NCI-H748 (cell line): Measurements from ENCODE around the gene FAM53A.

Experiments
- DNase-seq: peaks from one replicate; lab custom pipeline; 2025; ENCODE audit not compliant: unreplicated experiment; lab: John Stamatoyannopoulos, UW

The FAM53A gene

DNA sequence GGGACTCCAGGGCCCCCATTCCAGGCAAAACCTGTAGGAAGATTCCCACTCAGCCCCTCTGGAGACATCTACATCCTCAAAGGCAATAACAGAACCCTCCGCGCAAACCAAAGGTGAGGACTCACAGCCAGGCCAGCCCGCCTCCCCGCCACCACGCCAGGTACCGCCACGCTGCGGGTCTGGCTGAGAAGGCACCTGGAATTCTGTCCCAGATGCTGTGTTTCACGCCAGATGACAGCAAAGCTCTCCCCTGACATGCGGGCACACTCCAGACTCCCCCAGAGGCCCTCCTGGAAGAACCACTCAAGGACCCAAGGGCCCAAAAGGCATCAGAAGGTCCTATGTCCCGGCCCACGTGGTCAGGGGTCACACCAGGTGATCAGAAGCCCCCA is 59.6 kb downstream of the FAM53A start:
- no peak for DNase-seq

DNA sequence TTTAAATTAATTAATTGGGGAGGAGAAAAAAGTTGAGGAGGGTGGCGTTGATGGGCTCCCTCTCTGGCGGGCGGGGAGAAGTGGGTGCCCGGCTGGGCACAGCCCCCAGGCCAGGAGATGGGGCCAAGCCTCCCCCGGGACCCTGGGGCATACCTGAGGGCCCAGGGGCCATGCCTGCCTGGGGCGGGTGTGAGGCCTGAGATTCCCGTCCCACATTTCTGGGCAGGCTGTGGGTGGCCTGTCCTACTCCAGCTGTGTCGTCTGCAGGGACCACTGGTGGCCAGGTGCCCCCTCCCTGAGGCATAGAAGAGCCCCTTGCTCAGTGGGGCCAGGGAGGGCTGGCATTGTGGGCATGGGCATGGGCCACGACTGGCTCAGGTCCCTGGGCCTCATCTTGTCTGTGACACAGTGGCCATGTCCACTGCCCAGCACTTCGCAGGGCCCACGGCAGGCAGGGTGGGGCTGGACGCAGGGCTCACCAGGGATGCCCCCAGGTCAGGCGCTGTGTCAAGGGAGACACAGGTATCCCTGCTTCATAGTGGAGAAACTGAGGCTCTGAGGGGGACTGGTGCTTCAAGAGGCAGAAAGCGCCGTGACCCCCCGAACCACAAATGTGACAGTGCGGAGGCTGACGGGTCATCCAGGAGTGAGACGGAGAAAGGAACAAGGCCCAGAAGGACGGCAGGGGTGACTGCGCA is 60.1 kb downstream of the FAM53A start:
- no peak for DNase-seq

DNA sequence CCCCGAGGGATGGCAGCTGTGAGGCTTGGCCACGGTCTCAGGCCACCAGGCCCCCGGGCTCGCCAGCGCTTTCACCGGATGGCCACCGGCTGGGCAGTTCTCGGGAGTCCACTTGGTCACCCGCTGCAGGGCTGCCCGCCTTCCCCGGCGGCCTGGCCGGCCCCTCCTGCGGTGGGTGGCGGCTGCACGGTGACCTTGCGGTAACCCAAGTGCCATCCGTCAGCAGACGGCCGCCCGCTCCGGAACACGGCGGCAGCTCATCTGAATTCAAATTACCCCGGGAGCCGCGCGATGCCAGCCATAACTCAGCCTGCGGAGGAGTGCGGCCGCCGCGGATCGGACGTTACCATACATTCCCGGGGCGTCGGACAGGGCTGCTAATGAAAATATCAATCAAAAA is 60.7 kb downstream of the FAM53A start:
- no peak for DNase-seq

- DNase-seq = no peak
These were observed 61.2 kb downstream of the FAM53A start for GRCh38 chr4:1622956-1623355.

- DNase-seq = no peak
These were observed 61.9 kb downstream of the FAM53A start for GRCh38 chr4:1622238-1622637.

DNA sequence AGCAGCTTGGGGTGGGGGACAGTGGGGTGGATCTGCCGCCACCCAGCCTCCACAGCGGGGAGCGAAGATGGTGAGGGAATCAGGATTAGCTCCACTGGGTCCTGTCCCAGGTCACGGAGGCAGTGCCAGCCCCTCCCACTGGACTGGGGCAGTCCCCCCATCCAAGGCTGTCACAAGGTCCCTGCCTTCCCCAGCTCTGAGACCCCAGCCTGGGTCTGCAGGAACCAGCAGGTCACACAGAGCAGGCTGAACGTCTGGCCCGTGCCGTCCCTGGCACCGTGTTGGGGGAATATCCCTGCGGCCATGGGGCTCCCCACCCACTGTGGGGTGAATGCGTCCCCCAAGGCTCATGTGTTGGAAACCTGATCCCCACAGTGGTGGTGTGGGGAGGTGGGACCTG is 62.6 kb downstream of the FAM53A start:
- no peak for DNase-seq

GRCh38 chr4:1619151-1619672 is 64.9 kb downstream of the FAM53A start:
- DNase-seq = no peak

- DNase-seq = no peak
These were observed 65.7 kb downstream of the FAM53A start for GRCh38 chr4:1618438-1618837.

DNA sequence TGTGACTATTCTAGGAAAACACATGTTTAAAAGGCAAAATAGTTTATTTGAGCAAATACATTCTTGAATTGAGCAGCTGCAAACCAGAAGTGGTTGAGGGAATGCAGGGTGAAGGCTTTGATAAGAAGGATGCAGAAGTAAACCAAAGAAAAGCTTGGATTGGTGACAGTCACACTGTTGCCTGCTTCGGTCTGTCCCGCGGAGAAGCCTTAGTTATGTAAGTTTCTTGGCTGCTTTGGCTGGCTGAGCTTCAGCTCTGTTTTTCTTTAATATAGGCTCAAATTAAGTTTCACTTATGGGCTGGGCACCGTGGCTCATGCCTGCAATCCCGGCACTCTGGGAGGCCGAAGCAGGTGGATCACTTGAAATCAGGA is 67.6 kb downstream of the FAM53A start:
- DNase-seq = no peak

GRCh38 chr4:1615786-1616556 is 68.1 kb downstream of the FAM53A start:
- DNase-seq = no peak

DNA sequence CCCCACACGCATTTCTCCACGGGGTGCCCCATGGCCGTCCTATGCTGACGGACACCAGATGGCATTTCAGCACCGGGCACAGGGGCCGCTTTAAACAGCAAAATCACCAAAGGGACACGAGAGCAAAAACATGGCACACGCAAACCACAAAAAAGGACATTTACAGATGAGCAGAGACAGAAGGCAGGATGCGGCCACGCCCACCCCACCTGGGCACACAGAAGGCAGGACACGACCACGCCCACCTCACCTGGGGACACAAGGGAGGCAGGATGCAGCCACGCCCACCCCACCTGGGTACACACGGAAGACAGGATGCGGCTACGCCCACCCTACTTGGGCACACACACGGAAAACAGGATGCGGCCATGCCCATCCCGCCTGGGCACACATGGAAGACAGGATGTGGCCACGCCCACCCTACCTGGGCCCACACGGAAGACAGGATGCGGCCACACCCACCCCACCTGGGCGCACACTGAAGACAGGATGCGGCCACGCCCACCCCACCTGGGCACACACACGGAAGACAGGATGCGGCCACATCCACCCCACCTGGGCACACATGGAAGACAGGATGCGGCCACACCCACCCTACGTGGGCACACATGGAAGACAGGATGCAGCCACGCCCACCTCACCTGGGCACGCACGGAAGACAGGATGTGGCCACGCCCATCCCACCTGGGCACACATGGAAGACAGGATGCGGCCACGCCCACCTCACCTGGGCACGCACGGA is 69.1 kb downstream of the FAM53A start:
- DNase-seq = peak; percentile 60

DNA sequence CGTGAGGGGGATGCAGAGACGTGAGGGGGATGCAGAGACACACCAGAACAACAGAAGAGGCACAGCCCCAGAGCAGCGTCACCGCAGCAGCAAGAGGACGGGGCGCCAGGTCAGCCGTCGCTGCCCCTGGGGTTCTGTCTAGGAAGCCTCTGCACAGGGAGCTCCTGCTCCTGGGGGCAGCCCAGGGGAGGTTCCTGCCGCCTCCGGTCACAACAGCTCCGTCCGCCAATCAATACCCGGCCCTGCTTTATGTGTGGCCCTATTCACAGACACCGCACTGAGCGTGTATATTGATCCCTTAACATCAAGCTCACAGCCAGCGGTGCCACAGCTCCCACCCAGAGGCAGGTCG is 69.6 kb downstream of the FAM53A start:
- no peak for DNase-seq

DNA sequence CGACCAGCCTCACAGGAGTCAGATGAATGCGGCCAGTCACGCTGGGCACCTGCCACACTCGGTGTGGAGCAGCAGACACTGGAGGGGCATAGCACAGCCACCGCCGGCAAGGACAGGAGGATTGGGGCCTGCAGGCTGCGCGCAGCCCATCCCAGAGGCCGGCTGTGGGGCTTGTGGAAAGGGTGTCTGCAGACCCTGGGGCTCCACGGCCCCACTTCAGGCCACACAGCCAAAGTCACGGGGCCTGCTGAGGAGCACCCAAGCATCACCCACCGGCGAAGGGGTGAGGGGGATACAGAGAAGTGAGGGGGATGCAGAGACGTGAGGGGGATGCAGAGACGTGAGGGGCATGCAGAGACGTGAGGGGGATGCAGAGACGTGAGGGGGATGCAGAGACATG is 70.1 kb downstream of the FAM53A start:
- no peak for DNase-seq

DNA sequence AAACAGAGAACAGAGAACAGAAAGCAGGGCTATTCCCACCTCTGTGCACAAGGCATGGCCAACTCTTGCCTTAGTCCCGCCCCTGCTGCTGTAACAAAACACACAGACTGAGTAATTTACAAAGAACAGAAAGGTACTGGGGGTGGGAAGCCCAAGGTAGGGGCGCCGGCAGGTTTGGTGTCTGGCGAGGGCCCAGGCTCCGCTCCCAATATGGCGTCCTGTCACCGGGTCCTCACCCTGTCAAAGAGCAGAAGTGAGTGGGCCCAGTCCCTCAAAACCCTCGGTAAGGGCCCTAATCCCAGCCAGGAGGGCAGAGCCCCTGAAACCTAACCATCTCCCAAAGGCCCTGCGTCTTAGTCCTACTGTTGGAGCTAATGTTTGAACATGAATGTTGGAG is 71.0 kb downstream of the FAM53A start:
- DNase-seq = no peak

DNA sequence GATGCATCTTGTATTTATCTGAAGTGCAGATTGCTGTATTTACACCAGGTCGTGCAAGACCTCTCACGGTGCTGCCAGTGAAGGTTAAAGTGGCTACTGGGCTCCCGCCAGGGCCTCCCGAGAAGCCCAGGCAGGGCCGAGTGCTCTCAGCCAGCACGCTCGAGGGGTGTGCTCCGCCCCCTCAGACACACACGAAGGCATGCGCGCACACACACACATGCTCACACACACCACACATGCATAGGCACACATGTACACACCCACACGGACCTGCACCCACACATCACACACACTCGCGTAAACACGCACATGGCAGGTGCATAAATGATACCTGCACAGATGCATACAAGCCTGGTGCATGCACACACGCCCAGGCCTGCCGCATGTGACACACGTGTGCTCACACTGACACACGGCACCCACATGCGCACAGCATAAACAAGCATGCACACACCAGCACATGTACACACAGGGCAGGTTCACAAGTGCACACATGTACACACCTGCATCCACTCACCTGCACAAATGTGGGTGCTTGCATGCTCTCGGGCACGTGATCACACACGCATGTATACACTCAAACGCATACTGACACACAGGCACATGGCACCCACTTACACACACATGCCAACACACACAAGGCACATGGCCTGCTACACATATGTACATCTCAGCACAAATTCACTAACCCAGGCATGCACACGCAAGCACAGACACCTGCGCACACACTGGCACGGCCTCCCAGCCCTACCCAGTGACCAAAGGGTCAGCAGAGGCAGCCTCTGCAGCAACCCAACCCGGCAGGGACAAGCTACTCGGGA is 71.6 kb downstream of the FAM53A start:
- no peak for DNase-seq

- no peak for DNase-seq
These were observed 72.6 kb downstream of the FAM53A start for GRCh38 chr4:1611501-1611870.

DNA sequence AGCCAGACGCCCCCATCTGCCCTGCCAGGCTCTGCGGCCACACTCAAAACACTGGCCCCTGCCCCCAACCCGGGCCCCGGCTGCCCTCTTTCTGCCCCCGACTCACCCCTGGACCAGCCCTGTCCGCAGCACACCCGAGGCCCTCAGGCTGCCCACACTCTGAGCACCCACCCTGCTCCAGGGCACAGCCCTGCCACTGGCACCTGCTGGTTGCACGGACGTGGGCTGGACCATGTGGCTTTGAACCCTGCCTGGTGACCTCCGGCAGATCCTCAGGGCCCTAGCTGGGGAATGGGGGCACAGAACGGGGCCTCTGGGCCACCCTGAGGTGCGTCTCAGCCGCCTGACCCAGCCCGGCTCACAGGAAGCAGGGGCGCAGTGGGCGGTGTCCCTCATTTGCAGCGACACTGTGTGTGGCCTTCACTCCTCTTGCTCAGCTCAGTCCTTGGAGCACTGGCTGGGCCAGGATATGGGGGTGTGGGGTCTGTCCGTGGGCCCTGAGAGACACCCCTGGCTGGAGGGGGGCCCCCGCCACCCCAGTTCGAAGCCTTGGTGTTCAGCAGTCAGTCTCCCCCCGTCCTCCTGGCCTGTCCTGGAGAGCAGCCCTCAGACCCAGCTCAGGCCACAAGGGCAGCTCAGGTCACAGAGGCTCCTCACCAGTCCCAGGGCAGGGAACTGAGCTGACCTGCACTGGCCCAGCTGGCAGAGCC is 73.2 kb downstream of the FAM53A start:
- DNase-seq = no peak

- DNase-seq = no peak
These were observed 74.0 kb downstream of the FAM53A start for GRCh38 chr4:1609901-1610790.

GRCh38 chr4:1608821-1609500 is 75.2 kb downstream of the FAM53A start:
- DNase-seq = no peak
